Posterior vena cava (tissue), 2 donors: ENCODE results near the gene CAMTA1. TPM values are rescaled to one million over a fixed set of nuclear protein-coding genes. Genes with fewer than 3 reads are reported as not detected.

ENCODE experiments used
- DNase-seq: peaks from one replicate; pipeline ENCODE4 v3.0.0-alpha.2; 2020; ENCODE audit warnings: low spot score
- intact Hi-C, 2 donors: fragments of 100-400 bp; cut with DNase I; formaldehyde crosslinking; loops; one replicate each; pipeline versions ENCODE4 v1.14.1 to v1.14.2; 2022 to 2023
- total RNA-seq, 2 donors: library from RNA; stranded (reverse); fragmentation: NEBNext Ultra II Directional; extraction: Animal tissue kit (Norgen Biotek cat#: 25700); gene quantifications; one replicate each; pipeline ENCODE4 v1.2.1, GENCODE V29; 2021
- donor health status: DM: yes; HTN: yes; CAD: no.
- donor health status: DM: yes; HTN: yes; CAD: no.

The CAMTA1 gene
- total RNA-seq, 2 donors from 2014 or later: 65.1 to 76.4 TPM

- intact Hi-C loops: no loop called here
- no peak for DNase-seq
Observed at GRCh38 chr1:7100479-7100878, 315.2 kb downstream of the CAMTA1 start.

- DNase-seq: no peak
- intact Hi-C loops: no loop called here
Observed at GRCh38 chr1:7101187-7101586, 315.9 kb downstream of the CAMTA1 start.

- intact Hi-C loops: loop anchor here in 1 of 2 donors (2.0 kb wide), 1 partner anchor 411 kb away; no protein-coding TSS in a partner anchor
- DNase-seq: no peak
Observed at GRCh38 chr1:7103361-7103782, 318.1 kb downstream of the CAMTA1 start.

GRCh38 chr1:7103874-7104273 is 318.6 kb downstream of the CAMTA1 start:
- intact Hi-C loops: loop anchor here in 1 of 2 donors (2.0 kb wide), 1 partner anchor 411 kb away; no protein-coding TSS in a partner anchor
- no peak for DNase-seq

- intact Hi-C loops: no loop called here
- no peak for DNase-seq
Observed at GRCh38 chr1:7104339-7104738, 319.1 kb downstream of the CAMTA1 start.

- intact Hi-C loops: no loop called here
Observed at GRCh38 chr1:7105269-7105668, 320.0 kb downstream of the CAMTA1 start.

GRCh38 chr1:7106442-7107108 is 321.3 kb downstream of the CAMTA1 start:
- intact Hi-C loops: no loop called here
- no peak for DNase-seq

More at GRCh38 chr1:7105269-7105668, 320.0 kb downstream of the CAMTA1 start:
- DNase-seq: no peak

GRCh38 chr1:7107109-7107830 is 322.0 kb downstream of the CAMTA1 start:
- intact Hi-C loops: no loop called here
- DNase-seq: no peak

GRCh38 chr1:7108251-7108650 is 323.0 kb downstream of the CAMTA1 start:
- intact Hi-C loops: no loop called here
- no peak for DNase-seq

- intact Hi-C loops: no loop called here
- no peak for DNase-seq
Observed at GRCh38 chr1:7109901-7110300, 324.6 kb downstream of the CAMTA1 start.

GRCh38 chr1:7110321-7110720 is 325.1 kb downstream of the CAMTA1 start:
- DNase-seq: no peak
- intact Hi-C loops: no loop called here

- DNase-seq: no peak
- intact Hi-C loops: no loop called here
Observed at GRCh38 chr1:7111853-7112252, 326.6 kb downstream of the CAMTA1 start.

GRCh38 chr1:7113136-7113535 is 327.9 kb downstream of the CAMTA1 start:
- intact Hi-C loops: no loop called here
- no peak for DNase-seq

- intact Hi-C loops: no loop called here
- no peak for DNase-seq
Observed at GRCh38 chr1:7113822-7114221, 328.6 kb downstream of the CAMTA1 start.

GRCh38 chr1:7116001-7116400 is 330.7 kb downstream of the CAMTA1 start:
- intact Hi-C loops: no loop called here

GRCh38 chr1:7117399-7118281 is 332.4 kb downstream of the CAMTA1 start:
- intact Hi-C loops: no loop called here
- no peak for DNase-seq

More at GRCh38 chr1:7116001-7116400, 330.7 kb downstream of the CAMTA1 start:
- DNase-seq: no peak

- intact Hi-C loops: no loop called here
Observed at GRCh38 chr1:7119156-7119555, 333.9 kb downstream of the CAMTA1 start.

GRCh38 chr1:7120863-7121621 is 335.8 kb downstream of the CAMTA1 start:
- no peak for DNase-seq
- intact Hi-C loops: no loop called here

More at GRCh38 chr1:7119156-7119555, 333.9 kb downstream of the CAMTA1 start:
- DNase-seq: no peak

GRCh38 chr1:7121622-7121988 is 336.4 kb downstream of the CAMTA1 start:
- DNase-seq: no peak
- intact Hi-C loops: no loop called here
